ENCODE data around the gene KCNJ3. TPM values are rescaled to one million over a fixed set of nuclear protein-coding genes. Genes with fewer than 3 reads are reported as not detected.

The KCNJ3 gene
- total and polyA plus RNA-seq, 9 of the 15 experiments (the other 6 are each of a cell fraction or from before 2014, with no cell fraction given), result not detected

DNA sequence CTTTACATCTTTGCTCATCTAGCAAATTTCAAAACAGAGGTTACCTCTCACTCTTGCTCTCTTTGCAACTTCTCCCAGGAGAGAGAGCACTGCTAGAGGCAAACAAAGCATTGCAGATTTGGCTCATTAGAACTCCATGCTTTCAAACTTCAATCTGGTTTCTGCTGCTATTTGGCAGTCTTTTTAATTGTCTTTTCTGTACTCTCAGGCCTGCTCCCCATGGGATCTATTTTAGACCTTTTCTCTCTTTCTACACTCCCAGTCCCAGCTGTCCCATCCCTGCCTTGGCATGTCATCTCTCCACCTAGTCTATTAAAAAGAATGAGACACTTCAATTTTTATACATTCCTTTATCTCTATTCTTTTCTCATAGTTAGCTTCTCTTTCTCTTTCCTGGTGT lies 15.2 kb downstream of the KCNJ3 start:
- Histone ChIP-seq H3K36me3 (ENCODE audit: control insufficient read depth, insufficient read depth, low read length) (no peaks in the 10 kb centered on the region), H3K79me2 (ENCODE audit: control insufficient read depth, insufficient read depth, low read length) (no peaks in the 10 kb centered on the region), H3K27ac (ENCODE audit: extremely low read depth, low read depth, low read length) (no peak overlapping the region), H3K4me1 (replicated peaks in 1 of 2; ENCODE audit: control insufficient read depth in 2 of 2, insufficient read depth in 2 of 2, low read length in 2 of 2) (no peaks in the 10 kb centered on the region), H3K9me3 (replicated peaks; ENCODE audit: control insufficient read depth, insufficient read depth, low read depth, low read length) (no peaks in the 10 kb centered on the region), H4K20me1 (replicated peaks; ENCODE audit: control insufficient read depth, insufficient read depth, low read length) (no peaks in the 10 kb centered on the region), H3K9me1 (ENCODE audit: control insufficient read depth, insufficient read depth, low read length) (no peaks in the 10 kb centered on the region), H2AFZ (ENCODE audit: low read depth, low read length) (no peak overlapping the region), H3K27me3 (ENCODE audit: control insufficient read depth in 2 of 2, insufficient read depth in 2 of 2, low read length in 2 of 2) (no peaks in the 10 kb centered on the region), H3K9ac (ENCODE audit: insufficient read depth in 1 of 2, low read depth in 2 of 2, low read length in 2 of 2) (no peak overlapping the region), H3K4me3 (no peak overlapping the region), H3K4me2 (ENCODE audit: insufficient read depth, low read length) (no peak overlapping the region)
- no peak for FAIRE-seq
- ATAC-seq, result no peak
- in situ Hi-C loops (cut with MboI) (no loop called here), intact Hi-C loops (cut with micrococcal nuclease) (no loop called here)
- no peak for DNase-seq (ENCODE audit: extremely low read depth in 1 of 4, low spot score in 3 of 4)
- POLR2A ChIA-PET, result no interaction called here
- CTCF ChIA-PET (ENCODE audit: low intra/inter-chr PET ratio), result no interaction called here
- no TSS peak for BruUV-seq (replicated peaks)
- TF ChIP-seq ZNF77 (CRISPR knock-in tag; IDR thresholded peaks at IDR 0.05), result no peak
- no peak for TF ChIP-seq ZNF217 (CRISPR knock-in tag; IDR thresholded peaks at IDR 0.05)
- TF ChIP-seq SRSF7 (optimal IDR thresholded peaks at IDR 0.05; ENCODE audit: low read depth, low read length), result no peak
- TF ChIP-seq, protein P1, sequence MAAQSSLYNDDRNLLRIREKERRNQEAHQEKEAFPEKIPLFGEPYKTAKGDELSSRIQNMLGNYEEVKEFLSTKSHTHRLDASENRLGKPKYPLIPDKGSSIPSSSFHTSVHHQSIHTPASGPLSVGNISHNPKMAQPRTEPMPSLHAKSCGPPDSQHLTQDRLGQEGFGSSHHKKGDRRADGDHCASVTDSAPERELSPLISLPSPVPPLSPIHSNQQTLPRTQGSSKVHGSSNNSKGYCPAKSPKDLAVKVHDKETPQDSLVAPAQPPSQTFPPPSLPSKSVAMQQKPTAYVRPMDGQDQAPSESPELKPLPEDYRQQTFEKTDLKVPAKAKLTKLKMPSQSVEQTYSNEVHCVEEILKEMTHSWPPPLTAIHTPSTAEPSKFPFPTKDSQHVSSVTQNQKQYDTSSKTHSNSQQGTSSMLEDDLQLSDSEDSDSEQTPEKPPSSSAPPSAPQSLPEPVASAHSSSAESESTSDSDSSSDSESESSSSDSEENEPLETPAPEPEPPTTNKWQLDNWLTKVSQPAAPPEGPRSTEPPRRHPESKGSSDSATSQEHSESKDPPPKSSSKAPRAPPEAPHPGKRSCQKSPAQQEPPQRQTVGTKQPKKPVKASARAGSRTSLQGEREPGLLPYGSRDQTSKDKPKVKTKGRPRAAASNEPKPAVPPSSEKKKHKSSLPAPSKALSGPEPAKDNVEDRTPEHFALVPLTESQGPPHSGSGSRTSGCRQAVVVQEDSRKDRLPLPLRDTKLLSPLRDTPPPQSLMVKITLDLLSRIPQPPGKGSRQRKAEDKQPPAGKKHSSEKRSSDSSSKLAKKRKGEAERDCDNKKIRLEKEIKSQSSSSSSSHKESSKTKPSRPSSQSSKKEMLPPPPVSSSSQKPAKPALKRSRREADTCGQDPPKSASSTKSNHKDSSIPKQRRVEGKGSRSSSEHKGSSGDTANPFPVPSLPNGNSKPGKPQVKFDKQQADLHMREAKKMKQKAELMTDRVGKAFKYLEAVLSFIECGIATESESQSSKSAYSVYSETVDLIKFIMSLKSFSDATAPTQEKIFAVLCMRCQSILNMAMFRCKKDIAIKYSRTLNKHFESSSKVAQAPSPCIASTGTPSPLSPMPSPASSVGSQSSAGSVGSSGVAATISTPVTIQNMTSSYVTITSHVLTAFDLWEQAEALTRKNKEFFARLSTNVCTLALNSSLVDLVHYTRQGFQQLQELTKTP (IDR thresholded peaks at IDR 0.05; ENCODE audit: low read depth in 1 of 2, partially characterized antibody in 2 of 2), result no peak
- TF ChIP-seq PTTG1 (tag; IDR thresholded peaks at IDR 0.05; ENCODE audit: low read depth), result no peak
- no peak for TF ChIP-seq CLOCK (CRISPR knock-in tag; IDR thresholded peaks at IDR 0.05; ENCODE audit: borderline replicate concordance)
- no peak for TF ChIP-seq TEAD4 (IDR thresholded peaks at IDR 0.05; ENCODE audit: low read length)
- TF ChIP-seq TEAD4 (CRISPR knock-in tag; IDR thresholded peaks at IDR 0.05; ENCODE audit: borderline replicate concordance), result no peak
- no peak for TF ChIP-seq TFE3 (CRISPR knock-in tag; IDR thresholded peaks at IDR 0.05)
- TF ChIP-seq PRDM10 (IDR thresholded peaks at IDR 0.05; ENCODE audit: partially characterized antibody), result no peak
- no peak for TF ChIP-seq ZBTB17 (CRISPR knock-in tag; IDR thresholded peaks at IDR 0.05)
